CD4-positive, alpha-beta T cell treated with Interleukin-10 for 1 hour (primary cell): Measurements from ENCODE around the gene TPRG1L.
"Not testable (repeated sequence)": the region's sequence is repeated elsewhere in the genome, so short reads cannot be mapped to it uniquely, and the experiment has no call there.

ENCODE experiments used
- DNase-seq: peaks from one replicate; pipeline ENCODE4 v3.0.0-alpha.2; 2020

Gene TPRG1L

GRCh38 chr1:3609769-3610526, 14.9 kb upstream of the TPRG1L start:
- DNase-seq = no peak

- no peak for DNase-seq
These were observed 14.2 kb upstream of the TPRG1L start for GRCh38 chr1:3610527-3611169.

DNA sequence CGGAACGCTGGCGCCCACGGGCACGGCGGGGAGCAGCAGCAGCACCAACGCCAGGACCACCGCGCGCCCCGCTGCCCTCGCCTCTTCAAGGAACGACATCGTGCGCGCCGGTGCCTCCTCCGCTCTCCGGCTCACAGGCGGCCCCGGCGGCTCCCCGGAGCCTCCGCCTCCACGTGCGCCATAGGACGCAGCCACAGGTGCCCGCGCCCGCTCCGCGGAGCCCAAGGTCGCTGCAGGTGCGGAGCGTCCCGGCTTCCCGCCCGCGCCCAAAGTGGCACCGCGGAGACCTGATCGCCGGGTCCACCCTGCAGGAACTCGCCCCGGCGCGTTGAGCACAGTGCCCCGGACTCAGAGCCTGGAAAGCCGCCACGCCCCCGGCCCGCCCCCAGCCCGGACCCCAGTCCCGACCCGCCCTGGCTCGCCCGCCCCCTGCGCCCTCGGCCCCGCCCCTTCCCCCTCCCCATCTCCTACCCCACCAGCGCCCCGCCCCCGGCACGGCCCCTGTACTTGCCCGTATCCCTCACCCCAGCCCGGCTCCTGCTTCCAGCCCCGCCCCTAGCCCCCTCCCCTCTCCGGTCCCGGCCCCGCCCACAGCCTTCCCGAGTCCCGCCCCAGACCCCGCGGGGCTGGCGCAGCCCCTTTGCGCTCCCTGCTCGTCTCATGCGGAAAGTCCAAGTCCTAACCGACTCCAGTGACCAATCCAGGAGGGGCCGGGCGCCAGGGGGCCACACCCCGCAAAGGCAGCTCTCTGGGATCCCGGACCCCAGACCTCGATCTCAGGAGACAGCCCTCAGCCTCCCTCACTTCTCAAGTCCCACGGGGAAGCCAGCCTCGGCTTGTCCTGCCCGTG, 13.4 kb upstream of the TPRG1L start, which contains the start of gene MEGF6:
Gene MEGF6 (minus strand): TSS at position 339 of the 850 bp plus-strand sequence. CDS start 240 bp downstream, at position 99.
- peak; percentile 68 for DNase-seq

GRCh38 chr1:3612123-3612522, 12.7 kb upstream of the TPRG1L start:
- no peak for DNase-seq

- DNase-seq = no peak
These were observed 9.8 kb upstream of the TPRG1L start for GRCh38 chr1:3614755-3615742.

DNA sequence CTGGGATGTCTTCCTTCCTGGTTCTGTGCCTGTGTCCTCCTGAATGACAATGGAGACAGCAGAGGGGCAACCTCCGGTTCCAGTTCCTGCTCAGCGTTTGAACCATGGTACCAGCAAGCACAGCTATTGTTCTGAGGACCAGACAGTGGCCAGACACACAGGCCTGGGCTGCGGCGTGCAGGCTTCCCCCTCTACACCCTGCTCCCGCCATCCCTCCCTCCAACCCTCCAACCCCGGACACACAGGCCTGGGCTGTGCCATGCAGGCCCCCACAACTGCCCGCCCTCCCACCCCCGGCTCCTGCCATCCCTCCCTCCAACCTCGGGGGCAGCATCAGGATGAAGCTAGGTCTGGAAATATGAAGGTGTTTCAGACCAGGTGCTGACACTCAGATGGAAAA, 8.0 kb upstream of the TPRG1L start:
- DNase-seq = no peak

DNA sequence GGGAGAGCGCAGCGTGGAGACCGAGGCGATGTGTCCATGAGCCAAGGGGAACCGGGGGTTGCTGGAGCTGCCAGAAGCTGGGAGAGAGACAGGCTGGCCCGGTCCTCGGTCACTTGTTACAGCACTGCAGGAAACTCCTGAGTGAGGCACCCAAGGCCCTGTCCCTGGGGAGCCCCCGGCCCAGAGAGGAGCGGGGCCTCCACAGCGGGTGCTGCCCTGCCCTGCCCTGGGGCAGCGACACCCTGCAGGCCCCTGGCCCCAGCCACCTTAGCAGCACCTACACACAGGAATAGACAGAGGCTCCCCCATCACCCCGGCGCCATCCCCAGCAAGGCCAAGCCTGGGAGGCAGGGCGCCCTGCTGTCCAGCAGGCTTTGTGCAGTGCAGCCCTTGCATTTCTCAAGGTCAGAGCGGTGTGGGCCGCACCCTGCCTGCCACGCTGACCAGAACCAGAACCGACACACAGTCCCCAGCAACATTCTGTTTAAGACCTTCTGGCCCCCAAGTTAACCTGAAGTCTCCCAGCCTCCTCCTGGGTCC, 6.9 kb upstream of the TPRG1L start:
- DNase-seq = no peak

DNA sequence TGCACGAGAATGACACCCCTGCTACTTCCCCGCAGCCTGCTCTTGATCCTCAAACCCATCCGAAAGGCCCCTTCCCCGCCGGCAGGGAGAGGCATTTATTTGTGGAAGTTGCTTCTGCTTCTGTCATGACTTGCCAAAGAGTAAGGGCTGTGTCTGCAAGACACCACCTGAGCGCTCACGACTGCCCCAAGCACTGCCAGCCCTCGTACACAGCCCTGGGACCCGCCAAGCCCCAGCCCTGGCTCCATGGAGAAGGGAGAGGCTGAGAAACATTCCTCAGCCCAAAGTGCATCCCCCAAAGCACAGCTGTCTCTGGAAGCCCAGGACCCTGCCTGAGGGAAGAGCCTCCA, 6.3 kb upstream of the TPRG1L start:
- no peak for DNase-seq

- DNase-seq = peak; percentile 85
These were observed 5.7 kb upstream of the TPRG1L start for GRCh38 chr1:3618881-3619671.

GRCh38 chr1:3620708-3621107, 4.1 kb upstream of the TPRG1L start:
- no peak for DNase-seq

DNA sequence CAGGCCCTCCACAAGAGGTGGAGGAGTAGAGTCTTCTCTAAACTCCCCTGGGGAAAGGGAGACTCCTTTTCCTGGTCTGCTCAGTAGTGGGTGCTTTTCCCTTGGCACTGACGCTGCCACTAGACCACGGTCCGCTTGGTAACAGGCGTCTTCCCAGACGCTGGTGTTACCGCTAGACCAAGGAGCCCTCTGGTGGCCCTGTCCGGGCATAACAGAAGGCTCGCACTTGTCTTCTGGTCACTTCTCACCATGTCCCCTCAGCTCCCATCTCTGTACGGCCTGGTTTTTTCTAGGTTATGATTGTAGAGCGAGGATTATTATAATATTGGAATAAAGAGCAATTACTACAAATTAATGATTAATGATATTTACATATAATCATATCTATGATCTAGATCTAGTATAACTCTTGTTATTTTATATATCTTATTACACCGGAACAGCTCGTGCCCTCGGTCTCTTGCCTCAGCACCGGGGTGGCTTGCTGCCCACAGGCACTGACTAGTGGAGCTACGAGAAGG, 3.6 kb upstream of the TPRG1L start:
- DNase-seq = not testable (repeated sequence)

- DNase-seq = not testable (repeated sequence)
These were observed 2.7 kb upstream of the TPRG1L start for GRCh38 chr1:3622102-3622501.

DNA sequence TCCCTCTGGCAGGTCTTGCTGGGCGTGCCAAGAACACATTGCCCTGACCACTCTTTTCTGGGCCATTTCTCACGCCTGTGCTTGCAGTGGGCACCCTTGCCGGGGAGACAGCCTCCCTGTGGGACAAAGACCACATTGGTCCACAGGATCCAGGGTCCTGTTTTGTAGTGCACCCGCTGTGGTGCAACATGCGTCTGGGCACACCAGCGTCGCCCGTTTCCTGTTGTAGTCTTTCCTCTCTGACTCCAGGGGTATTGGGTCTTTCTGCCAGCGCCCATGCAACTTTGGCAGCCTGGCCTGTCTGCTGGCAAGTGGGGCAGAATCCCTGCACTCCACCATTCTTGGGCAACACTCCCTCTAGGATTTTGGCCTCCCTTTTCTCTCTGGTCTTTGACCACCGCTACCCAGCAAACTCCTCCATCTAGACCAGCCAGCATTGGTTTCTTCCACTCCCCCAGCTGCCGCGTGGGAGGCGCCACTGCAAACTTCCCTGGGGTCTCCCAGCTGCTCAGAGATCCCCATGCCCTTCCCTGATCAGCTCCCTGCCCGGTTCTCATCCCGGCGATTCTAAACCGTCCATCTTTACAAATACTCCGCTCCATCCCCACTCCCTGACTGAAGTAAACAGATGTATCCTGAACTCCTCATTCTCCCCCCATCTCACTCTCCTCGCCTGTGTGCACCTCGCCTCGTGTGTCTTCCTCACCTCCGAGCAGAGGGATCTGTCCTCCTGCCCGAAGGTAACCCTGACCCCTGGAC, 1.2 kb upstream of the TPRG1L start:
- DNase-seq = no peak

GRCh38 chr1:3625151-3625907, 514 bp downstream of the TPRG1L start:
- no peak for DNase-seq

DNA sequence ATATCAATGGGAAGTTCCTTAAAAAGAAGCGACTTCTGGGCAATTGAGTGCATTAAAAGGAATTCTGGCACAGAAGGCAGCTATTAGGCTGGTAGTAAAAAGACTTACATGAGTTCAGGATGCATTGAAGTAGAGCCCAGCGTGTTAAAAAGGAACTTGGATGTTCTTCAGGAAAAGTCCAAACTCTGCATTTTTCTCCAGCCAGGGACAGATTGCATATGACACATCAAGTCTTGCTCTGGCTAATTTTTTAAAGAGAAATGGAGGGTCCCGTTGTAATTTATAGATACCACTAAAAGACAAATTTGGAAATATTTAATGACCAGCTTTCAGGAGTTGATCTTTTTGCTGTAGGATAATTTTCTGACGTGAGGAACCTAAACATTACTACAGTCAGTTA, 1.2 kb downstream of the TPRG1L start:
- DNase-seq = no peak

DNA sequence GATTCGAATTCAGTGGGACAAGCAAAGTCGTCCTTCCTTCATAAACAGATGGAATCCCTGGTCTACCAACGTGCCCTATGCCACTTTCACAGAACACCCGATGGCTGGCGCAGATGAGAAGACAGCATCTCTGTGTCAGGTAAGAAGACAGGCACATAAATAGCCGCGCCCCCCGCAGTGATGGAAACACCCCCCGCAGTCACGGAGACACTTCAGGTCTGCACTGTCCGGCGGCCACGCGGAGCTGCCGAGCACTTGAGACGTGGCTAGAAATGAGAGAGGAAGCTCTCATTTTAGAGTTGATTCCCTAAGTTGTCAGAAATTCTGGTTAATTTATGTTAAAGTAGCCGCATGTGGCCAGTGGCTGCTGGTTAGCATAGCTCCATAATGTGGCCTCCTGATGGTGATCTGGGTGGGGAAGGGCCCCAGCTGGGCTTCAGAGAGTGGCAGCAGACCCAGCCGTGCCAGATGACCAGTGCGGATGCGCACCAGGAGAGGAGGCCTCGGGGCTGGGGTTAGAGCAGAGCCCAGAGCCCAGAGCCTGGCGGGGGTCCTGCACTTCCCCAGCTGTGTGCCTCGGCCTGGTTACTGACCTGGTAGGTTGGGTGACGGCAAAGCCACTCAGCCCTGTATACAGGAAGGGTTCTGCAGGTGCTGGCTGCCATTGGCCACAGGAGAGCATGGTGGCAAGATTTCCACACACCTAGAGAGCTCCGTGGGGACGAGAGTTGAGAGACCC, 2.9 kb downstream of the TPRG1L start:
- DNase-seq = no peak

- no peak for DNase-seq
These were observed 3.6 kb downstream of the TPRG1L start for GRCh38 chr1:3628445-3628844.

DNA sequence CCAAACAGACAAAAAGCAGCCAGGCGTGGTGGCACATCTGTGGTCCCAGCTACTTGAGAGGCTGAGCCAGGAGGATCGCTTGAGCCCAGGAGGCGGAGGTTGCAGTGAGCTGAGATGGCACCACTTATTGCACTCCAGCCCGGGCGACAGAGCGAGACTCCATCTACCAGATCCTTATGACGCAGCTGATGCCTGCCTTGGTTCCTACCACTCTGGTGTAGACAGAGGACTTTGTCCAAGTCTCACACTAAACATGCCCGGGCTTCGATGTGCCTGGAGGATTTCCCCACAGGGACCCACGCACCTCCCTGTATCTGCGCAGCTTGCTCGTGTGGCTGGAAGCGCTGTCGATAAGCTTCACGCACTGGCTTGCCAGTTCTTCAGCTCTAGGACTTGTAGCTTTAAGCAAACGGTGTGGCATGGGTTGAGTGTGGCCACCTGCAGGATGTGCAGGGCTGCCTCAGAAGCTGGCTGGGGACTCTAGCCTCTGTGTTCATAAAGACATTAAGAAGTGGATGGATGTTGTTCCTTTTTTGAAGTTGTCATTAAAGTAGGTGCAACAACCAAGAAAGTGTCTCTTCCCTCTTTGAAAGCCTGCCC, 4.8 kb downstream of the TPRG1L start:
- no peak for DNase-seq
